TTC549 (cell line): ENCODE data around the gene CATSPER3.

ENCODE experiments used
- FAIRE-seq: peaks from 2 replicates; lab custom pipeline; 2012; peaks lifted over from hg19 to GRCh38; lab: Jason Lieb, UNC

Gene CATSPER3

DNA sequence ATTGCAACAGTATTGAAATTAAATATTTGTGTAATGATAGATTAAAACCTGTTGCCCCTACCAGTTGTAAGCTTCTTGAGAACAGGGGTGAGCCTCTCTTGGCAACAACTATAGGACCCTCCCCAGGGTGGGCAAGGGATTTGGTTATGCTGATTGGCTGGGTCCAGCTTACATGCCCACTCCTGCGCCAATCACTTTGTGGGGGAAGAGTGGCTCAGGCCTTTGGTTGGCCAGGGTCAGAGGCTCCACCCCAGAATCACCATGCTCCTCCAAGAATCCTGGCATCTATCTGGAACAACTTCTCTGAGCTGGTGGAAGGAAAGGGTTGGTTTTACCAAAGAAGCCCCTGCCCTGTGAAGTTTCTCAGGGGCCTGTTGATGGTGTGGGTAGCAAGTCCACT is 74.9 kb downstream of the CATSPER3 start:
- FAIRE-seq: no peak

- FAIRE-seq: no peak
Measured at GRCh38 chr5:135045488-135045887, 77.8 kb downstream of the CATSPER3 start.

DNA sequence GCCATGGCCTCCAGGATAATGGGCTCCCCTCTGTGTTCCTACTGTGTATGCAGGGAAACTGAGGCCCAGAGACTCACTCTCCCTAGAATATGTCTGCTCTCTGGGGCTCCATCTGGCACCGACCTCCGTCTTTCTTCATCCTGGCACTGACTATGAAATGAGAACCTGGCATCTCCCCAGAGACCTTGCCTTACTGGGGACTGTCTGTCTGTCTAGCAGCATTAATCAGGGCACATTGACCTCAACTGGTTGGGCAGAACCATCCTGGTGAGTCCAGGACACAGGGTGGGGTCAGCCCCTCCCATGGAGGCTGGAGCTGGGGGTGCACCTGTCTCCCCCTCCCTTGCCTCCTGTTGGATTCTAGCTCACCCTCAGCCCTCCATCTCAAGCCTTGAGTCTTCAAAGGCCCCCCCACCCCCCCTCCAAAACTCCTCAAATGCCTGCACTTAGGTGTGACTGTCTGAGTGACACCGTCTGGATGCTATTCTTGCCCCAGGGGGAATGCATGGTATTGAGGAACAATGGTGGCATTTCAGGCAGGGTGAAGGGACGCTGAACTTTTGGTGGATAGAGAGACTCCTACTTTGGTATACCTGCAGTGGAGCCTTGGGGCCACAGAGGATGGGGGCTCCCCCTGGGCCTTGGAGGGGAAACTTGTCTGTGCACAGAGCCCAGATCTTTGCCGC is 79.1 kb downstream of the CATSPER3 start:
- FAIRE-seq: no peak

GRCh38 chr5:135047347-135047695 is 79.6 kb downstream of the CATSPER3 start:
- FAIRE-seq: no peak

DNA sequence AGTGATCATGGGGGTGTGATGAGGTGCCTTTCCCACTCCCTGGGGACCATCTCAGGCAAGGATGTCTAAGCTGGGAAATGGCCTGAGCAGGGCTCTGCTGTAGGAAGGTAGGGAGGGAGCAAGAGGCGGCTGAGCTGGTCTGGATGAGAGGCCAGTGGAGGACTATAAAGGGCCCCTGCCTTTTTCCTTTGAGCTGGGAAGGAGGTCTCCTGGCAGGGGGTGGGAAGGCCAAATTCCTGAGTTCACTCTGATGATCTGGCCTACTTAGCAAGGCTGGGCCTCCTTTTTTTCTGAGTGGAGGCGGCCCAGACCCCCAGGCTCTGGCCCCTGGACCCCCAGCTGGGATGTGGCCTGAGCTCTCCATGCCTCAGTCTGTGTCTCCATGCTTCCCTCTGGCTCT is 80.6 kb downstream of the CATSPER3 start:
- no peak for FAIRE-seq

GRCh38 chr5:135048930-135049329 is 81.2 kb downstream of the CATSPER3 start:
- no peak for FAIRE-seq

DNA sequence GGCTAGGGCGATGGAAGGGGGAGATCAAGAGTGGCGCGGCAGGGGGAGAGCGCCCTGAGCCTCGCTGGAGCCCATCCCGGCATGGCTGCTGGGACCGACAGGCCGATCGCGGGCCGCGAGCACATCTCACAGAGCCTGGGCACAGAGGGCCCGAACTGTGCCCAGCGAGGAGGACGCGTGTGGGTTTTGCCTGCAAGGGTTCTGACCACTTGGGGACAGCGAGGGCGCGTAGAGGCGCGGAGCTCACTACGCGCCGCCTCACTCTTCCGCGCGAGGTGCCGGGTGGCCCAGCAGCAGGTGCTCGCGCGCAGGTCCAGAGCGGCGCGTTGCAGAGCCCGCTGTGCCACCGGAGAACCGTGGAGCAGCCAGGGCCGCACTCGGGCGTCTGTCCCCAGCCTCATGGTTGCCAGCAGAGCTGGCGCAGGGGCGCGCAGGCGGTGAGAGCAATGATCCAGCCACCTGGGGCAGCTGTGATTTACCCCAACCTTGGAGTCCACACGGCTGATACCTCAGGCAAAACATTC is 82.6 kb downstream of the CATSPER3 start:
- FAIRE-seq: no peak

- no peak for FAIRE-seq
Measured at GRCh38 chr5:135051399-135051798, 83.7 kb downstream of the CATSPER3 start.

- no peak for FAIRE-seq
Measured at GRCh38 chr5:135051872-135052271, 84.2 kb downstream of the CATSPER3 start.

DNA sequence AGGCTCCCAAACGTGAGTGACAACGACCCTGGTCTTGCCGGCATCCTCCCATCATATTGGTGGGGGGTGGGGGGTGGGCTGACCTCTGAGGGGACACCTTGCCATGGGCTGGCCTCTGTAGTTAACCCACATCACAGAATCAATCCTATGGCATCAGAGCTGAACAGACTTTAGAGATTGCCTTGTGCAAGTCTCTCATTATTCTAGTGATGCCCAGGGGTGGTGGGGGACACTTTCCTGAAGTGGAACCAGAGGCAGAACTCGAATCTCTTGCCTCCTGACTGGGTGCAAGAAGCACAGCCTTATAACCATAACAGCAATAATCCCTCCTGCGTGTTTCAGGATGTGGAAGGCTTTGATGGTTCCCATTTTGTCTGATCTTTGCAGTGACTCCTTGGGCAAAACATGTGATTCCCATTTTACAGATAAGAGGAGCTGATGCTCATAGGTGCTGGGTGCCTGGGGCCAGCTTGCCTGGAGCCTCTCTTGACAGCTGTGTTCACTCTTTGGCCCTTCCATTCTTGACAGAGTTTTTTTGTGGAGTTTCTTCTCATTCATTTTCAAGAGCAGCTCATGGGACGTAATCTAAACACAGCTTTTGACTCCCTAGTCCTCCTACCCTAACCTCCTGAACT is 84.9 kb downstream of the CATSPER3 start:
- FAIRE-seq: no peak

- FAIRE-seq: no peak
Measured at GRCh38 chr5:135053278-135053677, 85.6 kb downstream of the CATSPER3 start.

DNA sequence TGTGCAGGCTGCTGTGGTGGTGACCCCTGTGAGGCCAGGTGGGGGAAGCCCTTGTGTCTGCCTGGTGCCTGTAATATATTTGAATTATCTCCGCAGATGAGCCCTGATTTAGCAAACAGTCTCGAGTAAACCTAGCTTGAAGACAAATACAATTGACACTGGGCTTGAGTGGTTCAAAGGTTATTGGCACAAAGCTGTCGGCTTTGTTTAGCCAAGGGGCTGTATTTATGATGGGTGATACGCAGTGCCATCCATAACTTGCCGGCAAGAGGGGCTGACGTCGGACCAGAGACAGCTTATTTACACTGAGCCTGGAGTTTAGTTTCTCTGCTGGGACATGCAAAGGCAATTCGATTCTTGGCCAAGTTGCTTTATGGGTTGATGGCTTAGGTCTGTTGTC is 86.3 kb downstream of the CATSPER3 start:
- FAIRE-seq: no peak

DNA sequence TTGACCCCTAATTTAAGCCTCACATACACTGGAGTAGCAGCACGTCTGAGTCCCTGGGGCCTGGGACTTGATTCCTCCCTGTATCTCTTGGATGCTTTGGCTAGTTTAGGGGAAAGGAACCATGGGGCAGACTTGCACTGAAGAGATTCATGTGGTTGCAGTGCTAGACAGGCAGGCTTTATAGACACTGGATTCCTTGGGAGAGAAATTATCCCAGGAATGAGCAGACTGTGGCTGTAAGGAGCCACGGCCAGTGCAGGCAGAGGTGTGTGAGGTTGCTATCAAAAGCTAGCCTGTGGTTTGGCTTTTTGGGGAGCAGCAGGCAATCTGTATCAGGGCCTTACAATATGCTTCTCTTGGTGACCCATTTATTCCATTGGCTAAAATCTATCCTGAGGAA is 86.8 kb downstream of the CATSPER3 start:
- no peak for FAIRE-seq

DNA sequence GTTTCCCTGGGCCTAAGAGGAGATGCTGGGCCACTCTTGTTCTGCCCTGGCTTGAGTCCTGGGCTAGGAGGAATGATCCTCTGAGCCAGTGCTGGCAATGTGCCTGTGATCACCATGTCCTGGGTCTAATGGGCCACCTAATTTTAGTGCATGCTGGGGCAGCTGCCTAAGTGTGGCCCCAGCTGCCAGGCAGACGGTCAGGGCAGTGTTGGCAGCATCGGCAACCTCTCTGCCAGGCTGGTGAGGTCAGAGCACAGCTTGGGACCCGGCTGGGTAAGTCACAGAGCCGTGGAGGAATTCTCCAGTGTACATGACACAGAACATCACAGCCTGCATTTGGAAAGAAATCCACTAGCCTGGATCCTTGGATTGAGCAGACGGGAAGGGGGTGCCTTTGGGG is 87.7 kb downstream of the CATSPER3 start:
- no peak for FAIRE-seq

DNA sequence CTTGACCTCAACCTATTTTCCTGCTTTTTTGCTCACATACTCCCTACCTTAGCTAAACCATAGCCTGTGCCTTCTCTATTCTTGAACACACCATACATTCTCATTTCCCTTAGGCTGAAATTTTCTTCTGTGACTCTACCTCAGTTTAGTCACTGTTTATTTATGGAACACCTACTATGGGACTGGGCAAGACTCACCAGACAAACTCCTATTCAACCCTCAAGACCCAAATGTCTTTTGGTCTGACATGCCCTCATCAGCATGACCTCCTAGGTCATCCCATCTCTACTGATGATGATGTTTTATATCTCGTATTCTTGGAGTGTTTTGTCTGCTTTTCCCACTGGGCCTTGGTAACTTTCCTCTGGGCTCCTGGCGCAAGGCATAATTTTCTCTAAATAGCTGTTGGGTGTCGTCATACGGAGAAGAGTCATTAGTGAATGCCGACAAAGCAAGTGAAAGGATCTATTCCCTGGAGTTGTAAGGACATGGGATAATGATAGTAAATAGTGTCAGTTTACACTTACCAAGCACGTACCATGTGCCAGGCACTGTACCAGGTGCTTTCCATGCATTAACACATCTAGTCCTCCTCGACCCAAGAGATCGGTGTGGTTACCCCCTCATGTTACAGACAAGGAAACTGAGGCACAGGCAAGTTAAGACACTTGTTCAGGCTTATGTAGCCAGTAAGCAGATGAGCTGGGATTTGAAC is 88.8 kb downstream of the CATSPER3 start:
- no peak for FAIRE-seq

GRCh38 chr5:135057233-135057632 is 89.5 kb downstream of the CATSPER3 start:
- no peak for FAIRE-seq

- no peak for FAIRE-seq
Measured at GRCh38 chr5:135058331-135058732, 90.6 kb downstream of the CATSPER3 start.

GRCh38 chr5:135059000-135059923 is 91.6 kb downstream of the CATSPER3 start:
- FAIRE-seq: no peak

- no peak for FAIRE-seq
Measured at GRCh38 chr5:135060021-135060420, 92.3 kb downstream of the CATSPER3 start.

- FAIRE-seq: no peak
Measured at GRCh38 chr5:135061001-135061400, 93.3 kb downstream of the CATSPER3 start.
